ENCODE results near the gene ADGRG4. TPM values are rescaled to one million over a fixed set of nuclear protein-coding genes. Genes with fewer than 3 reads are reported as not detected.
"Not testable (repeated sequence)": the region's sequence is repeated elsewhere in the genome, so short reads cannot be mapped to it uniquely, and the experiment has no call there.

Gene ADGRG4
- total RNA-seq, 2 experiments from 2014 or later: not detected

DNA sequence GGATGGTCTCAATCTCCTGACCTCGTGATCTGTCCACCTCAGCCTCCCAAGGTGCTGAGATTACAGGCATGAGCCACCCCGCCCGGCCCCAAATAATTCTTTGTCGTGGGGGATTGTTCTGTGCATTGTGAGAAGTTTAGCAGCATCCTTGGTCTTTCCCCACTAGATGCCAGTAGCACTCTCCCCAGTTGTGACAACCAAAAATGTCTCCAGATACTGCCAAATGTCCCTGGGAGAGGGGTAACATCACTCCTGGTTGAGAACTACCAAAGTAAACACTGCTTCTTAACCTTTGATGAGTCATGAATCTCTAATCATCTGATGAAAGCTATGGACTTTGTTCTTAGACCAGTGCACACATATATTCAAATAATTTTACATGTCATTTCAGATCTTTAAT is 96.2 kb downstream of the ADGRG4 start:
- POLR2A ChIA-PET: no interaction called here
- DNase-seq: no peak
- Mint-ChIP-seq H3K36me3 (ENCODE audit: low read depth) (no peaks in the 10 kb centered on the region), H3K27me3 (ENCODE audit: low read depth) (peaks cover 2% of the 10 kb centered on the region), H3K9me3 (ENCODE audit: insufficient read depth) (no peaks in the 10 kb centered on the region), H3K27ac (no peak overlapping the region), H3K4me3 (no peak overlapping the region), H3K4me1 (ENCODE audit: low read depth) (no peaks in the 10 kb centered on the region)
- no peak for ATAC-seq
- CTCF ChIA-PET: no interaction called here

DNA sequence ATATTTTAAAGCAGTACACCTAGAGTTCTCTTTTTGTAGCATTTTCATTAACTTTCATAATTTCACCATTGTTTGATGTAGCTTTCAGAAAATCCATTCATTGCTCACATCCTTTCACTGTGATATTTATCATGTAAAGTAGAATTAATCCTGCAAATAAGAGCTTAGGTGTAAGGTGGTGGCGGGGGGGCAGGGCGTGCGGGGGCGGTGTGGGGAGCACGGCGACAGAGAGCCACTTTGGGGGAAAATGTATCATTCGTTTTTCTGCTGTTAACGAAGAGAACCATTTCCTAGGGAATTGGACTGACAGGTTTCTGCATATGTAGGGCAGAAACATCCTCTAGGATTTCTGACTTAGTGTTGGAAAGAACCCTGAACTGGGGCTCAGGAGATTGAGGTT is 104.4 kb downstream of the ADGRG4 start:
- DNase-seq (no peak), ATAC-seq (no peak)
- no peak overlapping the region for H3K27ac Mint-ChIP-seq
- no peaks in the 10 kb centered on the region for H3K4me1 Mint-ChIP-seq (ENCODE audit: low read depth)
- H3K9me3 Mint-ChIP-seq (ENCODE audit: insufficient read depth): no peaks in the 10 kb centered on the region
- CTCF ChIA-PET: no interaction called here
- peaks cover 3% of the 10 kb centered on the region for H3K27me3 Mint-ChIP-seq (ENCODE audit: low read depth)
- no peaks in the 10 kb centered on the region for H3K36me3 Mint-ChIP-seq (ENCODE audit: low read depth)
- H3K4me3 Mint-ChIP-seq: no peak overlapping the region
- POLR2A ChIA-PET: no interaction called here

DNA sequence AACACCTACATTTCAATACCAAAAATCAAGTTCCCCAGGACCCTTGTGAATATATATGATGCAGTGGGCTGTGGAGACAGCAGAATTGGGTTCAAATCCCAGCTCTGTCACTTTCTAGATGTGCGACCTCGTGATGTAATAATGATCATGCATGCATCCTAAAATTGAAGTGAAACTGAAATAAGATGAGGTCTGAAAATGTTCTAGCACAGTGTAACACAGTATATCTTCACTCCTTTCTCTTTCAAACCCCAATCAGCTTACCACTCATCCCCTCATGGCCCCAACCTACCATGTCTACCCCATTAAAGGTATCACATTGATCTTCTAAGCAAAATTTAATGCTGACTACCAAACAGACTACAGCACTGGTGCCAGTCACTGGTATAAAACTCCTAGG is 117.0 kb downstream of the ADGRG4 start:
- CTCF ChIA-PET: no interaction called here
- H3K36me3 Mint-ChIP-seq (ENCODE audit: low read depth): no peaks in the 10 kb centered on the region
- H3K9me3 Mint-ChIP-seq (ENCODE audit: insufficient read depth): no peaks in the 10 kb centered on the region
- no peak overlapping the region for H3K27ac Mint-ChIP-seq
- POLR2A ChIA-PET: no interaction called here
- no peak overlapping the region for H3K4me3 Mint-ChIP-seq
- ATAC-seq (no peak), DNase-seq (no peak)
- no peaks in the 10 kb centered on the region for H3K4me1 Mint-ChIP-seq (ENCODE audit: low read depth)
- H3K27me3 Mint-ChIP-seq (ENCODE audit: low read depth): no peaks in the 10 kb centered on the region

DNA sequence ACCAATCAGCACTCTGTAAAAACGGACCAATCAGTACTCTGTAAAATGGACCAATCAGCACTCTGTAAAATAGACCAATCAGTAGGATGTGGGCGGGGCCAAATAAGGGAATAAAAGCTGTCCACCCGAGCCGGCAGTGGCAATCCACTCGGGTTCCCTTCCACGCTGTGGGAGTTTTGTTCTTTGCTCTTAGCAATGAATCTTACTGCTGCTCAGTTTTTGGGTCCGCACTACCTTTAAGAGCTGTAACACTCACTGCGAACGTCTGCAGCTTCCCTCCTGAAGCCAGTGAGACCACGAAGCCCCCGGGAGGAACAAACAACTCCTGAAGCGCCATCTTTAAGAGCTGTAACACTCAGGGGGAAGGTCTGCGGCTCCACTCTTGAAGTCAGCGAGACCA is 120.6 kb downstream of the ADGRG4 start:
- POLR2A ChIA-PET: interaction anchor here (0.6 kb wide), 1 partner anchor 81 kb away, joined by 3 read pairs; no protein-coding TSS in a partner anchor
- CTCF ChIA-PET: no interaction called here
- Mint-ChIP-seq H3K4me3 (no peak overlapping the region), H3K4me1 (ENCODE audit: low read depth) (no peaks in the 10 kb centered on the region), H3K36me3 (ENCODE audit: low read depth) (no peaks in the 10 kb centered on the region), H3K9me3 (ENCODE audit: insufficient read depth) (no peaks in the 10 kb centered on the region), H3K27me3 (ENCODE audit: low read depth) (peaks cover 2% of the 10 kb centered on the region), H3K27ac (no peak overlapping the region)
- ATAC-seq (no peak), DNase-seq (no peak)

DNA sequence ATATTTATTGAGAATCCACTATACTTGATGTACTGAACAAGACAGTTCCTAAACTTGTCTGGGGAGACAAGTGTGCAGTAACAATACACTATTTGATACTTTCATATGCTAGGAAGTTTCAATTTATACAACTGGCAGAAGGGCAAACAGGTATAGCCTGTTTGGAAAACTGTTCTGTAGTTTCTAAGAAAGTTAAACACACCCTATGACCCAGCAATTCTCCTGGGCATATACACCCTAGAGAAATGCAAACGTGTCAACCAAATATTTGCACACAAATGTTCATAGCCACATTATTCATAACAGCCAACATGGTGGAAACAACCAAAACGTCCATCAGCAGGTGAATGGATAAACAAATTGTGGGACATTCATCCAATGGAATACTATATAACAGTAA is 123.0 kb downstream of the ADGRG4 start:
- Mint-ChIP-seq H3K9me3 (ENCODE audit: insufficient read depth) (no peaks in the 10 kb centered on the region), H3K36me3 (ENCODE audit: low read depth) (no peaks in the 10 kb centered on the region), H3K4me3 (no peak overlapping the region), H3K4me1 (ENCODE audit: low read depth) (no peaks in the 10 kb centered on the region), H3K27ac (no peak overlapping the region), H3K27me3 (ENCODE audit: low read depth) (peaks cover 2% of the 10 kb centered on the region)
- ChIA-PET POLR2A (no interaction called here), CTCF (no interaction called here)
- ATAC-seq (no peak), DNase-seq (no peak)

DNA sequence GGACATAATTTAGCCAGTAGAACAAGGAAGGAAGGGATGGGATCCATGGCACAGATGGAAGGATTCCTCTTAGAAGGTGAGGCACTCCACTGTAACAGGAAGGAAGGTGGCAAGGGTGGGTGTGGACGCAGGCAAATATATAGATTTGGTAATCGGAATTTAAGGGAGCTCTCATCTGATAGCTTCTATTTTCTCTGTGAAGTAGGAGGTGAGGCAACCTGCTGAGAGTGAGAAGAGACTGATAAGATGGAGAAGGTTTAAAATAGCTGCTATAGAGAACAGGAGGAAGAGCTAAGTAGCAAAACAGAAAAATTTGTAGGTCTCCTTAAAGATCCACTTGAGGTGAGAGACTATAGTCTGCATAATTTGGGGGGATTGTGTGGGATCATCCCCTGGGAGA is 125.2 kb downstream of the ADGRG4 start:
- Mint-ChIP-seq H3K4me3 (no peak overlapping the region), H3K27me3 (ENCODE audit: low read depth) (peaks cover 5% of the 10 kb centered on the region), H3K4me1 (ENCODE audit: low read depth) (peaks cover 3% of the 10 kb centered on the region), H3K27ac (no peak overlapping the region), H3K9me3 (ENCODE audit: insufficient read depth) (no peaks in the 10 kb centered on the region), H3K36me3 (ENCODE audit: low read depth) (no peaks in the 10 kb centered on the region)
- CTCF ChIA-PET: no interaction called here
- no peak for ATAC-seq
- no peak for DNase-seq
- POLR2A ChIA-PET: no interaction called here

DNA sequence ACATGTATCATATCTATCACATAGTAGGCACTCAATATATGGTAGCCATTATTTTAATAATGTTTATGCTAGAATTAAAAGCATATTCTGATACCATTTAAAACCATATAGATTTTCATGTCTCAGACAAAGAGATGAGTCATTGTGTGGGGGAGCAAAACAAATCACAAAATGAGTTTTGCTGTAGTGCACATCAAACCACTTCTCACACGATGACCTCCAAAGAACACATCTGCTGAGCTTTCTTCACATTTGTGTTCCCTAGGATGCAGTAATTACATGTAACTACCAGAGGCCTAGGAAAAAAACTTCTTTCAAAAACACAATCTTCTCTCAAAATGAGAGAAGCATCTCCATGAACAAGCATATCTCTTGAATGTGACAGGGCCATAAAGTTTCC is 130.9 kb downstream of the ADGRG4 start:
- Mint-ChIP-seq H3K4me1 (ENCODE audit: low read depth) (peaks cover 3% of the 10 kb centered on the region), H3K36me3 (ENCODE audit: low read depth) (no peaks in the 10 kb centered on the region), H3K27ac (no peak overlapping the region), H3K4me3 (no peak overlapping the region), H3K27me3 (ENCODE audit: low read depth) (peaks cover 4% of the 10 kb centered on the region), H3K9me3 (ENCODE audit: insufficient read depth) (no peaks in the 10 kb centered on the region)
- DNase-seq (no peak), ATAC-seq (no peak)
- CTCF ChIA-PET: no interaction called here
- POLR2A ChIA-PET: no interaction called here

DNA sequence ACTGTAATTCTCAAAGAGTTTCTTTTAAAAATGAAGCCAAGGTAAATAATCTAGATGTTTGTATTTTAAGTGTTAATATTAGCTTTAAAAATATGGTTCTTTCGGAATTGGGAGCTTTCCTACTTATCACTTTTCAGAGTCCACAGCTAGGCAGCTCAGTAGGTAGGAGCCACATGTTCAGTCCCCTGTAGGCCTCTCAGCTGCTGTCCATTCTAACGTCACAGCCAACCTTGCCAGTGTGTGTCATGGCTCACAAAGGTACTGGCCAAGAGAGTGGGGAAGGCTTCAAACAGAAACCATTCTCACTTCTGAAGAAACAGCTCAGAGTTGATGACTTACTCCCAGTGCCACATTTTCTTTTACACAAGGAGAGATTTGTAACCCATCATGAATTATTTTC is 137.0 kb downstream of the ADGRG4 start:
- H3K9me3 Mint-ChIP-seq (ENCODE audit: insufficient read depth): no peaks in the 10 kb centered on the region
- H3K27ac Mint-ChIP-seq: no peak overlapping the region
- DNase-seq (no peak), ATAC-seq (no peak)
- H3K4me1 Mint-ChIP-seq (ENCODE audit: low read depth): no peaks in the 10 kb centered on the region
- H3K36me3 Mint-ChIP-seq (ENCODE audit: low read depth): no peaks in the 10 kb centered on the region
- no peak overlapping the region for H3K4me3 Mint-ChIP-seq
- ChIA-PET CTCF (no interaction called here), POLR2A (no interaction called here)
- H3K27me3 Mint-ChIP-seq (ENCODE audit: low read depth): peaks cover 5% of the 10 kb centered on the region

DNA sequence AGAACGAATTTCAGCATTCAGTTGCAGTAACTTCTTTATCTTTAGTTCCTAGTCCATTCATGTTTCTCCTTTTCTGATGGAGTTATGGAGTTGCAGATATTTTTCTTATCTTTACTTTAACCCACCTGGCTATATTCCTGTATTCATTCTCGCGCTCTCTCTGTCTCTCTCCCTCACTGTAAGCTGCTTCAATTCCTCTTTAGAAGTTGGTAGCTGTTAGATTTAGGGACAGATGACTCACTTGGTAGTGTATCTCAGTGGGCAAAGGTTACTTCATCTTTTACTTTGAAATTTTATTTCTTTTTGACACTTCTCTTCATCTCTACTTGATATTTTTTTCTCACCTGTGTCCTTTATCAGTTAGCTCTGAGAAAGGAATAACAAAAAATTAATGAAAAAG is 137.4 kb downstream of the ADGRG4 start:
- H3K4me3 Mint-ChIP-seq: no peak overlapping the region
- peaks cover 5% of the 10 kb centered on the region for H3K27me3 Mint-ChIP-seq (ENCODE audit: low read depth)
- no peak overlapping the region for H3K27ac Mint-ChIP-seq
- POLR2A ChIA-PET: no interaction called here
- no peak for DNase-seq
- ATAC-seq: no peak
- H3K9me3 Mint-ChIP-seq (ENCODE audit: insufficient read depth): no peaks in the 10 kb centered on the region
- no peaks in the 10 kb centered on the region for H3K36me3 Mint-ChIP-seq (ENCODE audit: low read depth)
- CTCF ChIA-PET: no interaction called here
- H3K4me1 Mint-ChIP-seq (ENCODE audit: low read depth): no peaks in the 10 kb centered on the region

DNA sequence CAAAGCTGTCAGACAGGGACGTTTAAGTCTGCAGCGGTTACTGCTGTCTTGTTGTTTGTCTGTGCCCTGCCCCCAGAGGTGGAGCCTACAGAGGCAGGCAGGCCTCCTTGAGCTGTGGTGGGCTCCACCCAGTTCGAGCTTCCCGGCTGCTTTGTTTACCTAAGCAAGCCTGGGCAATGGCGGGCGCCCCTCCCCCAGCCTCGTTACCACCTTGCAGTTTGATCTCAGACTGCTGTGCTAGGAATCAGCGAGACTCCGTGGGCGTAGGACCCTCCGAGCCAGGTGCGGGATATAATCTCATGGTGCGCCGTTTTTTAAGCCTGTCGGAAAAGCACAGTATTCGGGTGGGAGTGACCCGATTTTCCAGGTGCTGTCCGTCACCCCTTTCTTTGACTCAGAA is 144.9 kb downstream of the ADGRG4 start:
- ATAC-seq; H3K4me1 Mint-ChIP-seq (ENCODE audit: low read depth); H3K36me3 Mint-ChIP-seq (ENCODE audit: low read depth); H3K9me3 Mint-ChIP-seq (ENCODE audit: insufficient read depth); CTCF ChIA-PET; DNase-seq; H3K4me3 Mint-ChIP-seq; H3K27ac Mint-ChIP-seq; H3K27me3 Mint-ChIP-seq (ENCODE audit: low read depth); POLR2A ChIA-PET: not testable (repeated sequence)

DNA sequence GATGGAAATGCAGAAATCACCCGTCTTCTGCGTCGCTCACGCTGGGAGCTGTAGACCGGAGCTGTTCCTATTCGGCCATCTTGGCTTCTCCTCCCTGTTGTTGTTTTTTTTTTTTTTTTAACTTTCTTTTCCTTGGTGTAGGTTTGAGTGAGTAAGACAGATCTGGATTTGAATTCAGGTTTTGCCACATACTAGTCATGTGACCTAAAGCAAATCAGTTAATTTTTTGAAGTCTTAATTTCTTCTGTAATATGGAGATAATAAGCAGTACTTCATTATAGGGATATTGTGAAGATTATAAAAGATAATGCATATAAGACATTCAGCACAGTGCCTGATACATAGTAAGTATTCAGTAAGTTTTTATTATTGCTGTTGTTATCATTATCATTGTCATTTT is 145.4 kb downstream of the ADGRG4 start:
- POLR2A ChIA-PET: no interaction called here
- CTCF ChIA-PET: no interaction called here
- no peak overlapping the region for H3K4me3 Mint-ChIP-seq
- ATAC-seq (no peak), DNase-seq (no peak)
- no peaks in the 10 kb centered on the region for H3K4me1 Mint-ChIP-seq (ENCODE audit: low read depth)
- H3K27me3 Mint-ChIP-seq (ENCODE audit: low read depth): no peaks in the 10 kb centered on the region
- H3K36me3 Mint-ChIP-seq (ENCODE audit: low read depth): no peaks in the 10 kb centered on the region
- no peaks in the 10 kb centered on the region for H3K9me3 Mint-ChIP-seq (ENCODE audit: insufficient read depth)
- H3K27ac Mint-ChIP-seq: no peak overlapping the region

DNA sequence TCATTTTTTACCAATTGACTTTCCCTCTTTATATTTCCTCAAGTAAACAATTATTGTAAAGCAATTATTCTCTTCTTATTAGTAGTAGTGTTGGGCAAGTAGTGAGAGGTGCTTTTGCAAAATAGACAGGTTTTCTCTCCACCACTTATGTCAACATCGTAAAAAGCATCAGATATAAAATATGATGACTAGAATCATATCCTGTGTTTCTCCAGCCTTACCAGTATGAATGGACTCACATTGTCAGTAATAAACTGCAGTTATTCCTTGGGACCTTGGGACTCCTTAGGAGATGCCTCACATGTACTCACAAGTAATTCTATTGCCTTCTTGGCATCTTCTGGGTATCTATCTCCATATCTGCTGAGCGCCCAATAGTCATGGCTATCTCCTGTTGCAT is 146.5 kb downstream of the ADGRG4 start:
- Mint-ChIP-seq H3K36me3 (ENCODE audit: low read depth) (no peaks in the 10 kb centered on the region), H3K4me3 (no peak overlapping the region), H3K4me1 (ENCODE audit: low read depth) (no peaks in the 10 kb centered on the region), H3K27ac (no peak overlapping the region), H3K9me3 (ENCODE audit: insufficient read depth) (no peaks in the 10 kb centered on the region), H3K27me3 (ENCODE audit: low read depth) (no peaks in the 10 kb centered on the region)
- POLR2A ChIA-PET: no interaction called here
- CTCF ChIA-PET: no interaction called here
- ATAC-seq (no peak), DNase-seq (no peak)

DNA sequence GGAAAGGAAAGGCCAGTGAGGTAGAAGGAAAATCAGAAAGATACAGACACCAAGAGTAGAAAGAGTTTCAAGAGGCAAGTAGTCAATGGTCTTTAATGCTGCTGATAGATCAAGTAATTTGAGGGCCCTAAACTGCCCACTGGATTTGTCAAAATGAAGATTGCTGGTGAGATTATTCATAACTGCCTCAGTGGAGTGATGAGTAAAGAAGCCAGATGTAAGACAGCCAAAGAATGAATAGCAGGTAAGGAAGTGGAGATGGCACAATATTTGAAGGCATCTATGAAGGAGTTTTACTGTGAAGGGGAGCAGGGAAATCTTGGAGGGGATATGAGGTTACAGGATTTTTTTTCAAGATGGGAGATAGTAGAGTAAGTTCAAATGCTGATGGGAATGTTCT is 147.2 kb downstream of the ADGRG4 start:
- no peaks in the 10 kb centered on the region for H3K36me3 Mint-ChIP-seq (ENCODE audit: low read depth)
- DNase-seq: no peak
- no peaks in the 10 kb centered on the region for H3K9me3 Mint-ChIP-seq (ENCODE audit: insufficient read depth)
- no peak for ATAC-seq
- no peak overlapping the region for H3K27ac Mint-ChIP-seq
- ChIA-PET POLR2A (no interaction called here), CTCF (no interaction called here)
- no peak overlapping the region for H3K4me3 Mint-ChIP-seq
- no peaks in the 10 kb centered on the region for H3K27me3 Mint-ChIP-seq (ENCODE audit: low read depth)
- H3K4me1 Mint-ChIP-seq (ENCODE audit: low read depth): no peaks in the 10 kb centered on the region

All from activated CD8-positive, alpha-beta T cell treated with anti-CD3 and anti-CD28 coated beads, Interleukin-2, amount 10 ng/mL, durations not matched to agents 7 days and 5 days (primary cell).